WTC11 (cell line): ENCODE results near the gene GALNT4. TPM values are rescaled to one million over a fixed set of nuclear protein-coding genes. Genes with fewer than 3 reads are reported as not detected.

ENCODE experiments used
- ATAC-seq: fragments of 200-7000 bp; cut with Tn5 transposase; 2 replicates; pipeline ENCODE4 v1.10.0; 2021; ENCODE audit warnings: mild to moderate bottlenecking, moderate library complexity
- CTCF ChIA-PET: fragments of 300-600 bp; sonication (Branson Sonifier 250); formaldehyde crosslinking; loops from one replicate; lab custom pipeline; 2021; ENCODE audit warnings: antibody characterized with exemption; lab: Charles Lee
- POLR2A ChIA-PET: fragments of 350-600 bp; sonication (Branson Sonifier 250); formaldehyde crosslinking; loops from one replicate; lab custom pipeline; 2021; ENCODE audit warnings: antibody characterized with exemption; lab: Charles Lee
- DNase-seq: peaks from one replicate; pipeline ENCODE4 v3.0.0; 2021; ENCODE audit warnings: low spot score
- H3K27ac Mint-ChIP-seq: 2 replicates; pipeline ENCODE4 v1.8.0; 2021; ENCODE audit warnings: mixed read lengths
- H3K27me3 Mint-ChIP-seq: 2 replicates; pipeline ENCODE4 v1.8.0; 2021; ENCODE audit warnings: low read depth, mild to moderate bottlenecking, moderate library complexity, mixed read lengths
- H3K36me3 Mint-ChIP-seq: 2 replicates; pipeline ENCODE4 v1.8.0; 2021; ENCODE audit warnings: mixed read lengths
- H3K4me1 Mint-ChIP-seq: 2 replicates; pipeline ENCODE4 v1.8.0; 2022; ENCODE audit warnings: mixed read lengths
- H3K4me3 Mint-ChIP-seq: 2 replicates; pipeline ENCODE4 v1.8.0; 2021; ENCODE audit warnings: mild to moderate bottlenecking, moderate library complexity, mixed read lengths
- H3K9me3 Mint-ChIP-seq: 2 replicates; pipeline ENCODE4 v1.8.0; 2021; ENCODE audit warnings: mixed read lengths
- ATF1 ChIP-seq: sonication (generic); formaldehyde crosslinking; IDR thresholded peaks from 2 replicates; pipeline ENCODE4 v1.8.1; 2023; ENCODE audit warnings: mild to moderate bottlenecking, moderate library complexity, missing genetic modification reagents
- ELF4 ChIP-seq: sonication (generic); formaldehyde crosslinking; IDR thresholded peaks from 2 replicates; pipeline ENCODE4 v1.8.1; 2022; ENCODE audit warnings: low read depth, mild to moderate bottlenecking, moderate library complexity, missing genetic modification reagents
- FOXP1 ChIP-seq: sonication (generic); formaldehyde crosslinking; IDR thresholded peaks from 2 replicates; pipeline ENCODE4 v1.8.0; 2022; ENCODE audit warnings: missing genetic modification reagents, mild to moderate bottlenecking, moderate library complexity, borderline replicate concordance
- NR2C2 ChIP-seq: sonication (generic); formaldehyde crosslinking; IDR thresholded peaks from 2 replicates; pipeline ENCODE4 v1.8.0; 2022; ENCODE audit warnings: mild to moderate bottlenecking, missing genetic modification reagents
- OVOL2 ChIP-seq: fragments of 250-450 bp; sonication (Bioruptor Pico); IDR thresholded peaks from 2 replicates; pipeline ENCODE4 v1.9.0; 2021; ENCODE audit warnings: mild to moderate bottlenecking, borderline replicate concordance
- PRRX2 ChIP-seq: fragments of 250-450 bp; sonication (Bioruptor Pico); IDR thresholded peaks from 2 replicates; pipeline ENCODE4 v1.8.0; 2021; ENCODE audit warnings: mild to moderate bottlenecking
- SMAD4 ChIP-seq: sonication (generic); formaldehyde crosslinking; IDR thresholded peaks from 2 replicates; pipeline ENCODE4 v1.8.0; 2022; ENCODE audit warnings: mild to moderate bottlenecking, missing genetic modification reagents
- TEAD1 ChIP-seq: sonication (generic); formaldehyde crosslinking; IDR thresholded peaks from 2 replicates; pipeline ENCODE4 v1.8.0; 2022; ENCODE audit warnings: mild to moderate bottlenecking, missing genetic modification reagents
- TEAD4 ChIP-seq: sonication (generic); formaldehyde crosslinking; IDR thresholded peaks from 2 replicates; pipeline ENCODE4 v1.8.0; 2022; ENCODE audit warnings: mild to moderate bottlenecking, missing genetic modification reagents
- ZNF138 ChIP-seq: sonication (generic); formaldehyde crosslinking; conservative IDR thresholded peaks from 2 replicates; pipeline ENCODE4 v1.8.1; 2022; ENCODE audit warnings: mild to moderate bottlenecking, moderate library complexity, missing genetic modification reagents
- ZNF317 ChIP-seq: sonication (generic); formaldehyde crosslinking; IDR thresholded peaks from 2 replicates; pipeline ENCODE4 v1.8.1; 2023; ENCODE audit warnings: low read depth, mild to moderate bottlenecking, moderate library complexity, missing genetic modification reagents, borderline replicate concordance
- ZNF396 ChIP-seq: fragments of 250-450 bp; sonication (Bioruptor Pico); IDR thresholded peaks from 2 replicates; pipeline ENCODE4 v1.8.0; 2021; ENCODE audit warnings: mild to moderate bottlenecking, moderate library complexity, borderline replicate concordance
- ZNF423 ChIP-seq: fragments of 250-450 bp; sonication (Bioruptor Pico); IDR thresholded peaks from 2 replicates; pipeline ENCODE4 v2.1.2; 2022; ENCODE audit warnings: mild to moderate bottlenecking, moderate library complexity
- ZNF671 ChIP-seq: fragments of 250-450 bp; sonication (Bioruptor Pico); IDR thresholded peaks from 2 replicates; pipeline ENCODE4 v1.8.0; 2021; ENCODE audit warnings: mild to moderate bottlenecking
- total RNA-seq: library from RNA; stranded (reverse); gene quantifications from 3 replicates; pipeline ENCODE4 v1.2.3, GENCODE V29; 2021
- TF ChIP-seq, protein P1 (sequence below): sonication (generic); formaldehyde crosslinking; IDR thresholded peaks from 2 replicates; pipeline ENCODE4 v1.8.1; 2022; ENCODE audit warnings: low read depth, missing genetic modification reagents, borderline replicate concordance
- TF ChIP-seq, protein P2 (sequence below): sonication (generic); formaldehyde crosslinking; IDR thresholded peaks from 2 replicates; pipeline ENCODE4 v1.8.0; 2022; ENCODE audit warnings: missing genetic modification reagents
- TF ChIP-seq, protein P3 (sequence below): fragments of 250-450 bp; sonication (Bioruptor Pico); IDR thresholded peaks from 2 replicates; pipeline ENCODE4 v2.1.2; 2022; ENCODE audit warnings: mild to moderate bottlenecking, moderate library complexity
- TF ChIP-seq, protein P4 (sequence below): sonication (generic); formaldehyde crosslinking; IDR thresholded peaks from 2 replicates; pipeline ENCODE4 v1.8.1; 2023; ENCODE audit warnings: mild to moderate bottlenecking, missing genetic modification reagents, moderate library complexity
- TF ChIP-seq, protein P5 (sequence below): sonication (generic); formaldehyde crosslinking; IDR thresholded peaks from 2 replicates; pipeline ENCODE4 v1.8.1; 2023; ENCODE audit warnings: mild to moderate bottlenecking, missing genetic modification reagents
- TF ChIP-seq, protein P6 (sequence below): sonication (generic); formaldehyde crosslinking; IDR thresholded peaks from 2 replicates; pipeline ENCODE4 v1.8.1; 2023; ENCODE audit warnings: mild to moderate bottlenecking, missing genetic modification reagents
- TF ChIP-seq, protein P7 (sequence below): fragments of 250-450 bp; sonication (Bioruptor Pico); IDR thresholded peaks from 2 replicates; pipeline ENCODE4 v1.9.0; 2021; ENCODE audit warnings: mild to moderate bottlenecking

The GALNT4 gene
- total RNA-seq, 1 experiment from 2014 or later: 3.9 TPM

DNA sequence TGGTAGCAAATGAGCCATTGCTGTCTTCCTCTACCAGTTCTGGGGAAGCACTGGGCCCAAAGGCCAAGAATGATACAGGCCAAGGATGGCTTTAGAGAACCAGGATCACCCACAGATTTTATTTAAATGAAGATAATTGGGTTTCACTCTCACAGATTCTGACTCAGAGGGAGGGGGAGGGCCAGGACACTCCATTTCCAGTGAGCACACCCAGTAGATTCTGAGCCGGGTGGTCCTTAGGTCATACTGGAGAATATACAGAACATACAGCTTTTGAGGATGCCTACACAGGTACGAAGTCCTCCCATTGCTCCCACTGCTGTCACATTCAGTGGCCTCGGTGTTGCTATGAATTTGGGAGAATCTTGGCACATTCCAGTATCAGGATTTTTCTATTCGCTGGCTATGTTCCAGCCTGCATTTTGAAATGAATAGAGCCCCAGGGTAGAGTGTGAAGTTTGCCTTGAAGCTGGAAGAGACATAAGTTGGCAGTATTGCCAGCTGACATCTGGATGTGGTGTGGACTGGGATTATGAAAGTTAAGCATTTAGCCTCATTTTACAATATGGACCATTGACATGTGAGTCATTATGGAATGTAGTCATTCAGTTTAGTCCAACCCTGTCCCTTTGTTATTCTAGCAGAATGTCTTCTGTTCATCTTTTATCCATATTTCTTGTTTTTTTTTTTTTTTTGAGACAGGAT is 47.0 kb upstream of the GALNT4 start:
- TF ChIP-seq TEAD1 (CRISPR knock-in tag): no peak
- TF ChIP-seq, protein P1, sequence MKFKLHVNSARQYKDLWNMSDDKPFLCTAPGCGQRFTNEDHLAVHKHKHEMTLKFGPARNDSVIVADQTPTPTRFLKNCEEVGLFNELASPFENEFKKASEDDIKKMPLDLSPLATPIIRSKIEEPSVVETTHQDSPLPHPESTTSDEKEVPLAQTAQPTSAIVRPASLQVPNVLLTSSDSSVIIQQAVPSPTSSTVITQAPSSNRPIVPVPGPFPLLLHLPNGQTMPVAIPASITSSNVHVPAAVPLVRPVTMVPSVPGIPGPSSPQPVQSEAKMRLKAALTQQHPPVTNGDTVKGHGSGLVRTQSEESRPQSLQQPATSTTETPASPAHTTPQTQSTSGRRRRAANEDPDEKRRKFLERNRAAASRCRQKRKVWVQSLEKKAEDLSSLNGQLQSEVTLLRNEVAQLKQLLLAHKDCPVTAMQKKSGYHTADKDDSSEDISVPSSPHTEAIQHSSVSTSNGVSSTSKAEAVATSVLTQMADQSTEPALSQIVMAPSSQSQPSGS (CRISPR knock-in tag): no peak
- TF ChIP-seq, protein P2, sequence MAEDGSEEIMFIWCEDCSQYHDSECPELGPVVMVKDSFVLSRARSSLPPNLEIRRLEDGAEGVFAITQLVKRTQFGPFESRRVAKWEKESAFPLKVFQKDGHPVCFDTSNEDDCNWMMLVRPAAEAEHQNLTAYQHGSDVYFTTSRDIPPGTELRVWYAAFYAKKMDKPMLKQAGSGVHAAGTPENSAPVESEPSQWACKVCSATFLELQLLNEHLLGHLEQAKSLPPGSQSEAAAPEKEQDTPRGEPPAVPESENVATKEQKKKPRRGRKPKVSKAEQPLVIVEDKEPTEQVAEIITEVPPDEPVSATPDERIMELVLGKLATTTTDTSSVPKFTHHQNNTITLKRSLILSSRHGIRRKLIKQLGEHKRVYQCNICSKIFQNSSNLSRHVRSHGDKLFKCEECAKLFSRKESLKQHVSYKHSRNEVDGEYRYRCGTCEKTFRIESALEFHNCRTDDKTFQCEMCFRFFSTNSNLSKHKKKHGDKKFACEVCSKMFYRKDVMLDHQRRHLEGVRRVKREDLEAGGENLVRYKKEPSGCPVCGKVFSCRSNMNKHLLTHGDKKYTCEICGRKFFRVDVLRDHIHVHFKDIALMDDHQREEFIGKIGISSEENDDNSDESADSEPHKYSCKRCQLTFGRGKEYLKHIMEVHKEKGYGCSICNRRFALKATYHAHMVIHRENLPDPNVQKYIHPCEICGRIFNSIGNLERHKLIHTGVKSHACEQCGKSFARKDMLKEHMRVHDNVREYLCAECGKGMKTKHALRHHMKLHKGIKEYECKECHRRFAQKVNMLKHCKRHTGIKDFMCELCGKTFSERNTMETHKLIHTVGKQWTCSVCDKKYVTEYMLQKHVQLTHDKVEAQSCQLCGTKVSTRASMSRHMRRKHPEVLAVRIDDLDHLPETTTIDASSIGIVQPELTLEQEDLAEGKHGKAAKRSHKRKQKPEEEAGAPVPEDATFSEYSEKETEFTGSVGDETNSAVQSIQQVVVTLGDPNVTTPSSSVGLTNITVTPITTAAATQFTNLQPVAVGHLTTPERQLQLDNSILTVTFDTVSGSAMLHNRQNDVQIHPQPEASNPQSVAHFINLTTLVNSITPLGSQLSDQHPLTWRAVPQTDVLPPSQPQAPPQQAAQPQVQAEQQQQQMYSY (CRISPR knock-in tag): no peak
- TF ChIP-seq, protein P3, sequence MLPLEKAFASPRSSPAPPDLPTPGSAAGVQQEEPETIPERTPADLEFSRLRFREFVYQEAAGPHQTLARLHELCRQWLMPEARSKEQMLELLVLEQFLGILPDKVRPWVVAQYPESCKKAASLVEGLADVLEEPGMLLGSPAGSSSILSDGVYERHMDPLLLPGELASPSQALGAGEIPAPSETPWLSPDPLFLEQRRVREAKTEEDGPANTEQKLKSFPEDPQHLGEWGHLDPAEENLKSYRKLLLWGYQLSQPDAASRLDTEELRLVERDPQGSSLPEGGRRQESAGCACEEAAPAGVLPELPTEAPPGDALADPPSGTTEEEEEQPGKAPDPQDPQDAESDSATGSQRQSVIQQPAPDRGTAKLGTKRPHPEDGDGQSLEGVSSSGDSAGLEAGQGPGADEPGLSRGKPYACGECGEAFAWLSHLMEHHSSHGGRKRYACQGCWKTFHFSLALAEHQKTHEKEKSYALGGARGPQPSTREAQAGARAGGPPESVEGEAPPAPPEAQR (CRISPR knock-in tag): no peak
- TF ChIP-seq PRRX2 (CRISPR knock-in tag): no peak
- no peak for TF ChIP-seq OVOL2 (CRISPR knock-in tag)
- no peak for TF ChIP-seq ELF4 (CRISPR knock-in tag)
- TF ChIP-seq, protein P4, sequence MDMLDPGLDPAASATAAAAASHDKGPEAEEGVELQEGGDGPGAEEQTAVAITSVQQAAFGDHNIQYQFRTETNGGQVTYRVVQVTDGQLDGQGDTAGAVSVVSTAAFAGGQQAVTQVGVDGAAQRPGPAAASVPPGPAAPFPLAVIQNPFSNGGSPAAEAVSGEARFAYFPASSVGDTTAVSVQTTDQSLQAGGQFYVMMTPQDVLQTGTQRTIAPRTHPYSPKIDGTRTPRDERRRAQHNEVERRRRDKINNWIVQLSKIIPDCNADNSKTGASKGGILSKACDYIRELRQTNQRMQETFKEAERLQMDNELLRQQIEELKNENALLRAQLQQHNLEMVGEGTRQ (CRISPR knock-in tag): no peak
- TF ChIP-seq ZNF671: no peak
- no peak for TF ChIP-seq ZNF138 (CRISPR knock-in tag)
- TF ChIP-seq ATF1 (CRISPR knock-in tag): no peak
- TF ChIP-seq FOXP1 (CRISPR knock-in tag): no peak
- TF ChIP-seq, all 79 proteins: peak for 0
- H3K27ac Mint-ChIP-seq: no peak overlapping the region
- H3K36me3 Mint-ChIP-seq: no peaks in the 10 kb centered on the region
- POLR2A ChIA-PET: no interaction called here
- ATAC-seq (no peak), DNase-seq (no peak)
- H3K4me1 Mint-ChIP-seq: peaks cover 9% of the 10 kb centered on the region
- no peak overlapping the region for H3K4me3 Mint-ChIP-seq
- no peaks in the 10 kb centered on the region for H3K9me3 Mint-ChIP-seq
- no peaks in the 10 kb centered on the region for H3K27me3 Mint-ChIP-seq
- CTCF ChIA-PET: no interaction called here

DNA sequence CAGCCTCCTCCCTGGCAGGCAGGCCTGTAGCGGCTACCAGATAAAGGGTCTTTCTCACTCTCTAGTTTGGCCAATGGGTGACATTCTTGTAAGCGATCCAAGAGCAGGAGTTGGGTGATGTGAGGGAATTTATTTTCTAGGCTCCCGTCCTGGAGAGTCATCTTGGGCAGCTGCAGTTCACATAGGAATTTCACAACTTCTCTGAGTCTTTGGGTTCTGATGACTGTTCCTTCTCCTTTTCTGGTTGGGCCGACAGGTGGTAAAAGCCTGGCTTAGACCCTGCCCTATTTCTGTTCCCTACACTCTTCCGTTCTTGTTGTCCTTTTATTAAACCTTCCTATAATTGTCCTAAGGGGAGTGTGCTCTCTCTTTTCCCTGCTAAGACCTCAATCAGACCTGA is 43.9 kb upstream of the GALNT4 start:
- no peak for ATAC-seq
- DNase-seq: no peak
- CTCF ChIA-PET: no interaction called here
- no peaks in the 10 kb centered on the region for H3K9me3 Mint-ChIP-seq
- H3K4me3 Mint-ChIP-seq: no peak overlapping the region
- POLR2A ChIA-PET: no interaction called here
- no peaks in the 10 kb centered on the region for H3K4me1 Mint-ChIP-seq
- H3K27ac Mint-ChIP-seq: no peak overlapping the region
- no peaks in the 10 kb centered on the region for H3K36me3 Mint-ChIP-seq
- no peaks in the 10 kb centered on the region for H3K27me3 Mint-ChIP-seq
- TF ChIP-seq, protein P5, sequence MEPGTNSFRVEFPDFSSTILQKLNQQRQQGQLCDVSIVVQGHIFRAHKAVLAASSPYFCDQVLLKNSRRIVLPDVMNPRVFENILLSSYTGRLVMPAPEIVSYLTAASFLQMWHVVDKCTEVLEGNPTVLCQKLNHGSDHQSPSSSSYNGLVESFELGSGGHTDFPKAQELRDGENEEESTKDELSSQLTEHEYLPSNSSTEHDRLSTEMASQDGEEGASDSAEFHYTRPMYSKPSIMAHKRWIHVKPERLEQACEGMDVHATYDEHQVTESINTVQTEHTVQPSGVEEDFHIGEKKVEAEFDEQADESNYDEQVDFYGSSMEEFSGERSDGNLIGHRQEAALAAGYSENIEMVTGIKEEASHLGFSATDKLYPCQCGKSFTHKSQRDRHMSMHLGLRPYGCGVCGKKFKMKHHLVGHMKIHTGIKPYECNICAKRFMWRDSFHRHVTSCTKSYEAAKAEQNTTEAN (CRISPR knock-in tag): no peak
- TF ChIP-seq ZNF317 (no peak), NR2C2 (CRISPR knock-in tag) (no peak), TEAD4 (CRISPR knock-in tag) (no peak), SMAD4 (CRISPR knock-in tag) (no peak), OVOL2 (CRISPR knock-in tag) (no peak), ZNF396 (CRISPR knock-in tag) (no peak), ZNF423 (no peak)
- TF ChIP-seq, protein P6, sequence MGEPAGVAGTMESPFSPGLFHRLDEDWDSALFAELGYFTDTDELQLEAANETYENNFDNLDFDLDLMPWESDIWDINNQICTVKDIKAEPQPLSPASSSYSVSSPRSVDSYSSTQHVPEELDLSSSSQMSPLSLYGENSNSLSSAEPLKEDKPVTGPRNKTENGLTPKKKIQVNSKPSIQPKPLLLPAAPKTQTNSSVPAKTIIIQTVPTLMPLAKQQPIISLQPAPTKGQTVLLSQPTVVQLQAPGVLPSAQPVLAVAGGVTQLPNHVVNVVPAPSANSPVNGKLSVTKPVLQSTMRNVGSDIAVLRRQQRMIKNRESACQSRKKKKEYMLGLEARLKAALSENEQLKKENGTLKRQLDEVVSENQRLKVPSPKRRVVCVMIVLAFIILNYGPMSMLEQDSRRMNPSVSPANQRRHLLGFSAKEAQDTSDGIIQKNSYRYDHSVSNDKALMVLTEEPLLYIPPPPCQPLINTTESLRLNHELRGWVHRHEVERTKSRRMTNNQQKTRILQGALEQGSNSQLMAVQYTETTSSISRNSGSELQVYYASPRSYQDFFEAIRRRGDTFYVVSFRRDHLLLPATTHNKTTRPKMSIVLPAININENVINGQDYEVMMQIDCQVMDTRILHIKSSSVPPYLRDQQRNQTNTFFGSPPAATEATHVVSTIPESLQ: no peak
- TF ChIP-seq, protein P7, sequence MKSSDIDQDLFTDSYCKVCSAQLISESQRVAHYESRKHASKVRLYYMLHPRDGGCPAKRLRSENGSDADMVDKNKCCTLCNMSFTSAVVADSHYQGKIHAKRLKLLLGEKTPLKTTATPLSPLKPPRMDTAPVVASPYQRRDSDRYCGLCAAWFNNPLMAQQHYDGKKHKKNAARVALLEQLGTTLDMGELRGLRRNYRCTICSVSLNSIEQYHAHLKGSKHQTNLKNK (CRISPR knock-in tag): no peak
- TF ChIP-seq, protein P3 (CRISPR knock-in tag): no peak
- TF ChIP-seq, protein P4 (CRISPR knock-in tag): no peak
